ENCODE data around the gene NDUFS2.

NDUFS2 gene

GRCh38 chr1:161180639-161181038, 21.5 kb upstream of the NDUFS2 start:
- TF ChIP-seq SIN3A (IDR thresholded peaks at IDR 0.05; ENCODE audit: borderline replicate concordance, insufficient read depth, low read length) (no peak), REST (IDR thresholded peaks at IDR 0.05; ENCODE audit: insufficient read depth in 1 of 2, low read depth in 2 of 2, low read length in 2 of 2) (no peak), POLR2AphosphoS5 (IDR thresholded peaks at IDR 0.05; ENCODE audit: low read depth, low read length) (no peak), TAF1 (IDR thresholded peaks at IDR 0.05; ENCODE audit: borderline replicate concordance, insufficient read depth, low read length) (no peak), FOXP2 (optimal IDR thresholded peaks at IDR 0.05; ENCODE audit: borderline replicate concordance, extremely low read depth, extremely low read length, insufficient read depth) (no peak)

GRCh38 chr1:161182214-161182613, 20.0 kb upstream of the NDUFS2 start:
- TF ChIP-seq SIN3A (IDR thresholded peaks at IDR 0.05; ENCODE audit: borderline replicate concordance, insufficient read depth, low read length): no peak

- TF ChIP-seq FOXP2 (optimal IDR thresholded peaks at IDR 0.05; ENCODE audit: borderline replicate concordance, extremely low read depth, extremely low read length, insufficient read depth) (no peak), TAF1 (IDR thresholded peaks at IDR 0.05; ENCODE audit: borderline replicate concordance, insufficient read depth, low read length) (no peak), SIN3A (IDR thresholded peaks at IDR 0.05; ENCODE audit: borderline replicate concordance, insufficient read depth, low read length) (no peak), POLR2AphosphoS5 (IDR thresholded peaks at IDR 0.05; ENCODE audit: low read depth, low read length) (no peak), REST (IDR thresholded peaks at IDR 0.05; ENCODE audit: insufficient read depth in 1 of 2, low read depth in 2 of 2, low read length in 2 of 2) (no peak)
Measured at GRCh38 chr1:161185282-161185682, 16.9 kb upstream of the NDUFS2 start.

DNA sequence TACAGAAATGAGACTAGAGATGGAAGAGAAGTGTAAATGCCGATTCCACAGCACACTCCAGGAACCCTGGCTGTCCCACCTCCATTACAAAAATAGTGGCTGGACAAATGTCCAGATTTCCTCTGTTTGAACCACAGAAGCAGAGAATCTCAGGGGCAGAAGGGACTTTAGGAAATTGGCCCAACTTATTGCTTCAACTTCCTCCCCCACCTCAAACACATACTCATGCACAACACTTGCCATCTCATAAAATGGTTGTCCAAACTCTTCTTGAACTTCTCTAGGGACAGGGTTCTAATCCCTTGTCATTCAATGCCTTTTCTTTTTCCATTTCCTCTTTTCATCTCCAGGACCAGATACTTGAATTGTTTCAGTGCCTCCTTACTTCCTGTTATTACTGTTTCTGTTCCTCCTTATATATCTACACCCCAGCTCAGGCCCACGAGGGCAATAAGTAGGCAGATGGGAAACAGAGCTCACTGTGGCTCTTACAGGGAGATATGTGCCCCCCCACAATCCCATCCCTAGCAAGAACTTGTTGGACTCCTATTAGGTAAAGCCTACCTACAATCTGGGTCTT, 16.3 kb upstream of the NDUFS2 start:
- TF ChIP-seq POLR2AphosphoS5 (IDR thresholded peaks at IDR 0.05; ENCODE audit: low read depth, low read length) (no peak), FOXP2 (optimal IDR thresholded peaks at IDR 0.05; ENCODE audit: borderline replicate concordance, extremely low read depth, extremely low read length, insufficient read depth) (no peak), SIN3A (IDR thresholded peaks at IDR 0.05; ENCODE audit: borderline replicate concordance, insufficient read depth, low read length) (no peak), REST (IDR thresholded peaks at IDR 0.05; ENCODE audit: insufficient read depth in 1 of 2, low read depth in 2 of 2, low read length in 2 of 2) (no peak), TAF1 (IDR thresholded peaks at IDR 0.05; ENCODE audit: borderline replicate concordance, insufficient read depth, low read length) (no peak)

DNA sequence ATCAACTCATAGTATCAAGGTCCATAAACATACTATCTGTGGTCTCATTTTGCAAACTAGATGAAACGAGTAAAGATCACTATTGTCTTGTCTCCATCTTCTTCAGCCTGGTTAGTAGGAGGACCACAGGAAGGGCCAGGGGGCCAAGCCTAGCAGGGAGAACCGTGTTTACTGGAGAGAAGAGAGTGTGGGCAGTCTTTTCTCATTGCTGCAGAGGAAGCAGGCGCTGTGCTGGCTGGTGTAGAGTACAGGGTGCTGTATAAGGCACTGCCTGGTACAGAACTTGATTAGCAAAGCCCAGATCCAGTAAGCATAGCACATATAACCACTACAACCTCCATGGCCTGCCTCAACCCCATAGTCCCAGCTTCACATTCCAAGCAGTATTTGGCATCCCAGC, 14.9 kb upstream of the NDUFS2 start:
- TF ChIP-seq SIN3A (IDR thresholded peaks at IDR 0.05; ENCODE audit: borderline replicate concordance, insufficient read depth, low read length) (no peak), POLR2AphosphoS5 (IDR thresholded peaks at IDR 0.05; ENCODE audit: low read depth, low read length) (no peak), FOXP2 (optimal IDR thresholded peaks at IDR 0.05; ENCODE audit: borderline replicate concordance, extremely low read depth, extremely low read length, insufficient read depth) (no peak), TAF1 (IDR thresholded peaks at IDR 0.05; ENCODE audit: borderline replicate concordance, insufficient read depth, low read length) (no peak), REST (IDR thresholded peaks at IDR 0.05; ENCODE audit: insufficient read depth in 1 of 2, low read depth in 2 of 2, low read length in 2 of 2) (no peak)

Measured in PFSK-1 (cell line).